ENCODE data around the gene BMP3.

DNA sequence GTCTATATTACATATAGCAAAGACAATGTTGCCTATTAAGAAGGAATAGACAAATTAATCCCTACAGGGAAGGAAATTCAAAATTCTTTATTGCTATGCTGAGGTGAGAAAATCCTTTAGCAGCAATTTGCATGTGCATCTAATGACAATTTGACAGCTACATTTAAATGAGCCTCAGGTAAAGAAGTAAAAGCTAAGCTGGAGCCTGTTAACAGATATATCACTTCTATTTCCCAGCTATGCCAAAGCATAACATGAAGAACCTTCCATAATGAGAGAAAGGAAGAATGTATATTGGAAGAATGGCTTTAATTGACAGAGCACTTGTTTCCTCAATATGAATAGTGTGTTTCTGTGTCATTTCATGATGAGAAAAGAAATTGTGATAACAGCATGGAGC, 71.6 kb downstream of the BMP3 start:
- TF ChIP-seq, protein P1, sequence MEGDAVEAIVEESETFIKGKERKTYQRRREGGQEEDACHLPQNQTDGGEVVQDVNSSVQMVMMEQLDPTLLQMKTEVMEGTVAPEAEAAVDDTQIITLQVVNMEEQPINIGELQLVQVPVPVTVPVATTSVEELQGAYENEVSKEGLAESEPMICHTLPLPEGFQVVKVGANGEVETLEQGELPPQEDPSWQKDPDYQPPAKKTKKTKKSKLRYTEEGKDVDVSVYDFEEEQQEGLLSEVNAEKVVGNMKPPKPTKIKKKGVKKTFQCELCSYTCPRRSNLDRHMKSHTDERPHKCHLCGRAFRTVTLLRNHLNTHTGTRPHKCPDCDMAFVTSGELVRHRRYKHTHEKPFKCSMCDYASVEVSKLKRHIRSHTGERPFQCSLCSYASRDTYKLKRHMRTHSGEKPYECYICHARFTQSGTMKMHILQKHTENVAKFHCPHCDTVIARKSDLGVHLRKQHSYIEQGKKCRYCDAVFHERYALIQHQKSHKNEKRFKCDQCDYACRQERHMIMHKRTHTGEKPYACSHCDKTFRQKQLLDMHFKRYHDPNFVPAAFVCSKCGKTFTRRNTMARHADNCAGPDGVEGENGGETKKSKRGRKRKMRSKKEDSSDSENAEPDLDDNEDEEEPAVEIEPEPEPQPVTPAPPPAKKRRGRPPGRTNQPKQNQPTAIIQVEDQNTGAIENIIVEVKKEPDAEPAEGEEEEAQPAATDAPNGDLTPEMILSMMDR (IDR thresholded peaks at IDR 0.05; ENCODE audit: control extremely low read depth in 1 of 3, insufficient read depth in 1 of 3, low read depth in 1 of 3, low read length in 3 of 3): no peak
- no peak for TF ChIP-seq CREB1 (IDR thresholded peaks at IDR 0.05)
- no peak for TF ChIP-seq POLR2AphosphoS5 (IDR thresholded peaks at IDR 0.05; ENCODE audit: low read depth, low read length)
- no peak for TF ChIP-seq SRF (IDR thresholded peaks at IDR 0.05; ENCODE audit: low read depth, low read length)
- no peak for TF ChIP-seq POLR2A (IDR thresholded peaks at IDR 0.05; ENCODE audit: control extremely low read depth in 1 of 2, low read depth in 2 of 2, low read length in 2 of 2)
- TF ChIP-seq CHD2 (IDR thresholded peaks at IDR 0.05; ENCODE audit: low read length): no peak
- TF ChIP-seq PHF8 (conservative IDR thresholded peaks at IDR 0.05; ENCODE audit: low read depth, low read length): no peak
- TF ChIP-seq, protein P2, sequence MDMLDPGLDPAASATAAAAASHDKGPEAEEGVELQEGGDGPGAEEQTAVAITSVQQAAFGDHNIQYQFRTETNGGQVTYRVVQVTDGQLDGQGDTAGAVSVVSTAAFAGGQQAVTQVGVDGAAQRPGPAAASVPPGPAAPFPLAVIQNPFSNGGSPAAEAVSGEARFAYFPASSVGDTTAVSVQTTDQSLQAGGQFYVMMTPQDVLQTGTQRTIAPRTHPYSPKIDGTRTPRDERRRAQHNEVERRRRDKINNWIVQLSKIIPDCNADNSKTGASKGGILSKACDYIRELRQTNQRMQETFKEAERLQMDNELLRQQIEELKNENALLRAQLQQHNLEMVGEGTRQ (IDR thresholded peaks at IDR 0.05; ENCODE audit: low read length): no peak
